HG02938 (cell line): ENCODE measurements around the gene MARS1.
"Not testable (repeated sequence)": the region's sequence is repeated elsewhere in the genome, so short reads cannot be mapped to it uniquely, and the experiment has no call there.

Source experiments
- ATAC-seq: cut with Tn5 transposase; IDR thresholded peaks from one replicate; pipeline ENCODE4 v1.9.1; 2021; ENCODE audit warnings: mild to moderate bottlenecking, moderate library complexity; ENCODE audit not compliant: unreplicated experiment

The MARS1 gene

GRCh38 chr12:57487597-57488401 is at the start of gene MARS1:
Gene MARS1 (plus strand): TSS chr12:57488068. CDS start chr12:57488091, 23 bp downstream.
- ATAC-seq, result peak; percentile 96

- no peak for ATAC-seq
Observed at GRCh38 chr12:57438400-57438799, 49.5 kb upstream of the MARS1 start.

- no peak for ATAC-seq
Observed at GRCh38 chr12:57439762-57440266, 48.1 kb upstream of the MARS1 start.

GRCh38 chr12:57441393-57441792 is 46.5 kb upstream of the MARS1 start:
- ATAC-seq, result not testable (repeated sequence)

GRCh38 chr12:57441846-57442427 is 45.9 kb upstream of the MARS1 start:
- ATAC-seq, result no peak

GRCh38 chr12:57444337-57444736 is 43.5 kb upstream of the MARS1 start:
- ATAC-seq, result not testable (repeated sequence)

GRCh38 chr12:57444744-57445143 is 43.1 kb upstream of the MARS1 start:
- no peak for ATAC-seq

- ATAC-seq, result no peak
Observed at GRCh38 chr12:57446292-57446960, 41.4 kb upstream of the MARS1 start.

- ATAC-seq, result no peak
Observed at GRCh38 chr12:57448669-57449068, 39.2 kb upstream of the MARS1 start.

GRCh38 chr12:57449375-57449774 is 38.5 kb upstream of the MARS1 start:
- ATAC-seq, result no peak

GRCh38 chr12:57450057-57450456 is 37.8 kb upstream of the MARS1 start:
- ATAC-seq, result no peak

- ATAC-seq, result no peak
Observed at GRCh38 chr12:57451233-57451778, 36.6 kb upstream of the MARS1 start.

GRCh38 chr12:57452181-57452936 is 35.5 kb upstream of the MARS1 start:
- ATAC-seq, result no peak

- ATAC-seq, result no peak
Observed at GRCh38 chr12:57452937-57453509, 34.8 kb upstream of the MARS1 start.

- no peak for ATAC-seq
Observed at GRCh38 chr12:57454213-57454565, 33.7 kb upstream of the MARS1 start.

GRCh38 chr12:57454566-57455373 is 33.1 kb upstream of the MARS1 start, which contains the start of gene INHBE:
Gene INHBE (plus strand): TSS chr12:57455307. CDS start chr12:57455537, 230 bp downstream.
- ATAC-seq, result no peak

GRCh38 chr12:57455374-57456144 is 32.3 kb upstream of the MARS1 start:
- ATAC-seq, result no peak

- peak; percentile 41 for ATAC-seq
Observed at GRCh38 chr12:57456145-57456700, 31.6 kb upstream of the MARS1 start.
